Stimulated activated naive CD4-positive, alpha-beta T cell treated with Interleukin-2 at 50 U/mL for 16 hours (primary cell): Measurements from ENCODE around the gene MYO1D.
A peak's percentile ranks its signal among the peaks of the same experiment; 100 is the strongest.

Source experiments
- DNase-seq: peaks from one replicate; lab custom pipeline; 2025; lab: John Stamatoyannopoulos, UW

MYO1D gene

DNA sequence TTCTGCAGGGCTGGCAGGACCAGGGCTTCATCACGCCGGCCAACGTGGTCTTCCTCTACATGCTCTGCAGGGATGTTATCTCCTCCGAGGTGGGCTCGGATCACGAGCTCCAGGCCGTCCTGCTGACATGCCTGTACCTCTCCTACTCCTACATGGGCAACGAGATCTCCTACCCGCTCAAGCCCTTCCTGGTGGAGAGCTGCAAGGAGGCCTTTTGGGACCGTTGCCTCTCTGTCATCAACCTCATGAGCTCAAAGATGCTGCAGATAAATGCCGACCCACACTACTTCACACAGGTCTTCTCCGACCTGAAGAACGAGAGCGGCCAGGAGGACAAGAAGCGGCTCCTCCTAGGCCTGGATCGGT, 388.8 kb downstream of the MYO1D start:
- no peak for DNase-seq

DNA sequence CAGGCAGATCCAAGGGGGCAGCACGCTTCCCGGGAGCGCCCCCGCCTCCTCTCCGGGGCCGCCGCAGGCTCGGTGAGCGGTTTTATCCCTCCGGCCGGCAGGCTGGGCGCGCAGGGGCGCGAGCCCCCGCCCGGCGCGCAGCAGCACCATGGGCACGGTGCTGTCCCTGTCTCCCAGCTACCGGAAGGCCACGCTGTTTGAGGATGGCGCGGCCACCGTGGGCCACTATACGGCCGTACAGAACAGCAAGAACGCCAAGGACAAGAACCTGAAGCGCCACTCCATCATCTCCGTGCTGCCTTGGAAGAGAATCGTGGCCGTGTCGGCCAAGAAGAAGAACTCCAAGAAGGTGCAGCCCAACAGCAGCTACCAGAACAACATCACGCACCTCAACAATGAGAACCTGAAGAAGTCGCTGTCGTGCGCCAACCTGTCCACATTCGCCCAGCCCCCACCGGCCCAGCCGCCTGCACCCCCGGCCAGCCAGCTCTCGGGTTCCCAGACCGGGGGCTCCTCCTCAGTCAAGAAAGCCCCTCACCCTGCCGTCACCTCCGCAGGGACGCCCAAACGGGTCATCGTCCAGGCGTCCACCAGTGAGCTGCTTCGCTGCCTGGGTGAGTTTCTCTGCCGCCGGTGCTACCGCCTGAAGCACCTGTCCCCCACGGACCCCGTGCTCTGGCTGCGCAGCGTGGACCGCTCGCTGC, 389.3 kb downstream of the MYO1D start:
- DNase-seq = no peak

DNA sequence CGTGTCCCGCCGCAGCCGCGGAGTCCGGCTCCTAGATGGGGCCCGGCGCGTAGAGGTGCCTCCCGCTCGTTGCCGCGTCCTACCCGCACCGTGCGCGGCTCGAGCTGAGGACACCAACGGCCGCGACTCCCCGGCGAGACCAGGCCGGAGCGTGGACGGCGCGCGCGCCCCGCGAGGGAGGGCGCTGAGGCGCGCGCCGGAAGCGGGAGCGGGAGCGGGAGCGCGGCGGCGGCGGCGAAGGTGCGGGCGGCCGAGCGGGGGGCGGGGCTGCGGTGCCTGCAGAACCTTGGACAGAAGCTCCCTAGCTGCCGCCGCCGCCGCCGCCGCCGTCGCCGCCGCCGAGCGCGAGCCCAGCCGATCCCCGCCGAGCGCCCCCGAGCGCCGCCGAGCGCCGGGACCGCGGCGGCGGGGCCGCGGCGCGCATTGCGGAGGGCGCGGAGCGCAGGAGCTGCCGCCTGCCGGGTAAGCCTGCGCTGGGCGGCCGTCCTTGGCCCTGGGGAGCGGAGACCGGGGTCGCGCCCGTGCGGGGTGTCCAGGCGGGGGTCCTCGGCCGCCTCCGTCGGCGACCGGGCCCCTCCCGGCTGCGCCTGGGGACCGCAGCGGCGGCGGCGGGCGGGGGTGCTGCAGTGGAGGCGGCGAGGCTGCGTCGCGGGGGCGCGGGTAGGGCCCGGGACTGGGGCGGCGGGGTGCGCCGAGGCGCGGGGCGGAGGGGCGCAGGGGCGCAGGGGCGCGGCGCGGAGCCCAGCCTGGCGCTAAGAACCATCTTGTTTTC, 390.0 kb downstream of the MYO1D start, which contains the start of gene CDK5R1:
CDK5R1 (plus strand) TSS at position 293 of the 772 bp plus-strand sequence. CDS start 628 bp downstream, outside the sequence.
- peak; percentile 67 for DNase-seq

- peak; percentile 66 for DNase-seq
Observed at GRCh38 chr17:32486111-32486700, 390.7 kb downstream of the MYO1D start.

GRCh38 chr17:32485261-32486110, 391.4 kb downstream of the MYO1D start:
- no peak for DNase-seq

- DNase-seq = no peak
Observed at GRCh38 chr17:32484628-32485027, 392.3 kb downstream of the MYO1D start.

DNA sequence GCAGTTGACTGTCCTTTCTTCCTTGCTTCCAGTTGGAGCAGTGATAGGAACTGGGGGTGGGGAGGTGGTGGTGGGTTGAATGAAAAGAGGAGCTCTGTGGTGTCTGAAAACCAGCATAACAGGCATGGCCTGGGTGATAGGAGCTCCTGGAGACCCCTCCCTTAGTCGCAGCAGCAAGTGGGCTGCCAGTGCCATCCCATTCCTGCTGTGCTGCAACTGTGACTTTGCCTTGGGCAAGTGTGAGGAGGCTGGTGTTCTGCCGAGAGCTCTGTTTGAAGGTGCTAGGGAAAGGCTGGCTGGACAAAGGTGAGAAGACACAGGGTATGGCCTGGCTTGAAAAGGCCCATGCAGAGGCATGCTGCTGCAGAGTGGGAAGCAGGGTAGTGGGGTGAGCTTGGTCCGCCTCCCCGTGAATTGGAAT, 392.9 kb downstream of the MYO1D start:
- DNase-seq = no peak

DNA sequence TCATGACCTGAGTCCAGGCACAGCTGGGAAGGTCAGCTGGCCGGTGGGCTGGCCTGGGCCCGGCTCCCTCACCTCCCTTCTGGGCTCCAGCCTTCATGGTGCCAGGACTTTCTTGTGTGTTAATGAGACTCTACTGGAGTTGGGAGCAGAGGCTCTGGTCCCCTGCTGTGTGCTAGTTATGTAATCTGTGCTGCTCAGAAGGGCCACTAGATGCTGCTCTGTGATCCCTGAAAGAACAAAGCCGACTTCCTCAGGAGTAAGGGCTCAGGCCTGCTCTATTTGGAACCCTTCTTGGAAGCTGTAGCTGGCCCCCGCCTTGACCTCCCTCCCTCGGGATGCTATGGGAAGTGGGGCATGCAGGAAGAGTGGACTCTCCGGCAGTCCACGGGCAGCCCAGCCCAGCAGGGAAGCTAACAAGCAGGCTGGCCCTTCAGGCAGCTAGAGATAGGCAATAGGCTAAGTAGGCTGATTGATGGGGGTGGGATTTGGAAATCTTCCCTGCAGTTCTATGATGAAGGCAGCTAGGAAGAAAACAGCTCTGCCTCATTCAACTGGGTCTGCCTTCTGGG, 393.4 kb downstream of the MYO1D start:
- no peak for DNase-seq

DNA sequence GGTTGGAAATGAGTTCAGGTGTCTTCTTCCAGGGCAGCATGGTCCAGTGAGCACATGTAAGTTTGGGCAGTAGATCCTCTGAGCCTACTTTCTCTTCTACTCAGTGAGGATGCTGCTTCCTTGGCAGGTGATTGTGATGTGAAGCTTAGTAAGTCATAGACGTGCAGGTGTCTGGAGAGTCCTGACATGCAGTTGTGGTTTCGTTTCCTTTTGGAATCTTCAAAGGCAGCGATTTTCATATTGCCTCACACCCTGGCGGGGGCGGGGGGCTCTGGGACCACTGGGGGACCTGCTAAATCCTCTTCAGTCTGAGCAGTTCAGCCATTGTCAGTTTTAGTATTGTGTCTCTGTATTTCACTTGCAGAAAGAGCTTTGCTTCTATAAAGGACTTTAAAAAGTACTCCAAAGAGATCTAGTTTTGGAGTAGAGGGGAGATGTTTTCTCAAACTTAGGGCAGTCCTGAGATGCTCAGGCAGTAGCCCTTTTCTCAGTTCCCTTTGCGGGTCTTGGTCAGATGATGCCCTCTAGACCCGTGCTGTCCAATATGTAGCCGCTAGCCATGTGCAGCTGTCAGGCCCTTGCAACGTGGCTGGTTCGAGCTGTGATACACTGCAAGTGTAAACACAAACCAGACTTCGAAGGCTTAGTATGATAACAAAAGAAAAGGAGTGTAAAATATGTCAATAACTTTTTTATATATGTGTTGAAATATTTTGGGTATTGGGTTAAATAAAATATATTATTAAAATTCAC, 394.2 kb downstream of the MYO1D start:
- DNase-seq = no peak

GRCh38 chr17:32481193-32481592, 395.7 kb downstream of the MYO1D start:
- DNase-seq = no peak

DNA sequence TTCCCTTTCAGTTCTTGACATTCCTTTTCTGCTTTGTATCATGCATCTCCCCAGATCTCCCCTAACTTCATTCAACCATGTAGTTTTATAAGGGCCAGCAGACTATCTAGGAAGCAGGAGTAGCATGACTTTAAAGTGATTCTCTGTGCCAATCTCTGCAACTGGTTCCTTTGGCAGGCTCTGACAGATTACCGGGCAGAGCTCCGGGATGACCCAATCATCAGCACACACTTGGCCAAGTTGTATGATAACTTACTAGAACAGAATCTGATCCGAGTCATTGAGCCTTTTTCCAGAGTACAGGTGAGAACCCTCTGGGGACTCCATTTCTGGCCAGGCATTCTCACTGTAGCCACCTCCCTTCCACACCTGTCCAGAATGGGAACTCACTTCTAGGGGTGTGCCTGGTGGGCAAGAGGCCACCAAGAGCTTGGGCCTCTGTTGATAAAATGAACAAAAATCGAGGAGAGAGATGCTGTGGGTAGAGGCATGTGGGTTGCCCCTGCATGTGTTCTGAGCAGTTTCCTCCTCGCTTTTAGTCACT, 397.8 kb downstream of the MYO1D start:
- no peak for DNase-seq

GRCh38 chr17:32477220-32477619, 399.7 kb downstream of the MYO1D start:
- DNase-seq = no peak

DNA sequence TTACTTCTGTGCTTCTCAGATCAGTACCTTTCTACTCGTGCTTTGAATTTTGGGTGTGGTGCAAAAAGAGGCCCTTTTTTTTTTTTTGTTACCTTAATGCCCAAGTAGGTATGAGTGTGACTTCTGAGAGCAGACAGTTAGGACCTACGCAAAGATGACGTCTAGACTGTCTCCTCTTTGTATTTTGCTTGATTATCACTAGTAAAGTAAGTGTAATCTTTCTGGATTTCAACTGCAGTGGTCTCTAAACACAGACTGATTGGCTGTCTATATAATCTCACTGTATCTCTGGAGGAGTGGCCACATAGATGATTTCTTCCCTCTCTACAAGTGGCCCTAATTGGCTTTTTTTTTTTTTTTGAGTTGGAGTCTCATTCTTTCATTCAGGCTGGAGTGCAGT, 401.7 kb downstream of the MYO1D start:
- no peak for DNase-seq

GRCh38 chr17:32471652-32472051, 405.3 kb downstream of the MYO1D start:
- DNase-seq = no peak

DNA sequence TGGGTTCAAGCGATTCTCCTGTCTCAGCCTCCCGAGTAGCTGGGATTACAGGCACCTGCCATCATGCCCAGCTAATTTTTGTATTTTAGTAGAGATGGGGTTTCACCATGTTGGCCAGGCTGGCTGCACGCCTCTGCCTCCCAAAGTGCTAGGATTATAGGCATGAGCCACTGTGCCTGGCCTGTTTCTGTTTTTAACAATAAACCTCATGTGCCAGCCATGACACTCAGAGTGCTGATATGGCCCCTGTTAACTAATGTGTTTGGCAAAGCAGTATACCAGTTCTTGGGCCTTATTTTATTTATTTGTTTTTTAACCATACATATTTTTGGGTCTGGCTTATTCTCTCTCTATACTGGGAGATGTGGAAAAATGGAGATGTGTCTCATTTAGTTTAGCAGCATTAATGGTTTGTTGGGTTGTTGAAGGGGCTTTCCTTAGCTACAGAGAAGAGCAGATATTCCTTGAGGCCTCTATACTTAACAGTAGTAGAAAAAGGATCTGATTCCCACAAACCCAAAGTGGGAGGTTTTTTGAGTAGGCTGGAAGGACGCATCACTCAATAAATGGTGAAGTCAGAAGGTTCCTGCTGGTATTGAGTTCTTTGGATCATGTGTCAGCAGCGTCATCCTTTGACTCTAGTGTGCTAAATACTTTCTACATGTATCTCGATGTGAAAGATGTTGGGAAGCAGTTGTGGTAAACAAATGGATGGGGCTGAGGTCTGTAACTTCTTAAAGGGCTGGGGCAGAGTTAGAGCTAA, 406.3 kb downstream of the MYO1D start:
- DNase-seq = no peak

DNA sequence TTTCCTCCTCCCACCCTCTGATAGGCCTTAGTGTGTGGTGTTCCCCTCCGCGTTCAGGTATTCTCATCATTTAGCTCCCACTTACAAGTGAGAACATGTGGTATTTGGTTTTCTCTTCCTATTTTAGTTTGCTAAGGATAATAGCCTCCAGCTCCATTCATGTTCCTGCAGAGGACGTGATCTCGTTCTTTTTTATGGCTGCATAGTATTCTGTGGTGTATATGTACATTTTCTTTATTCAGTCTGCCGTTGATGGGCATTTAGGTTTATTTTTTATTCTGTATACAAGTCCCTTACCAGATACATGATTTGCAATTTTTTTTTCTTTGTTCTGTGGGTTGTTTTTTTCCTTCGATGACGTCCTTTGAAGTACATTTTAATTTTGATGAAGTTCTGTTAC, 409.0 kb downstream of the MYO1D start:
- no peak for DNase-seq

DNA sequence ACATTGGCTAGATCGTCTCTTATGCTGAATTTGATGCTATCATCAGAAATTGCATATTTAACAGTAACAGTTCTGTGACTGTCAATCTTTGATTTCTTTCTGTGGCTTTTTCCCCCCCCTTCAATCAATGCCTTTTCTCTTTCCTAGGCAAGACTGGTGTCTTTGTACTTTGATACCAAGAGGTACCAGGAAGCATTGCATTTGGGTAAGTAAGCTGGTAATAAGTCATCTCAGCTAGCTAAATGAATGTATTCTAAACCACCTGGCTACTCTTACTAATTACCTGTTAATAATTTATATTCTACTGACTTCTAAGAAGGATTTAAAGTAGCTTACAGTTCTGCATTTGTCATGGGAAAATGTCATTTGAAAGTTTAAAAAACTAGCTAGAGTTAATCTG, 412.6 kb downstream of the MYO1D start:
- DNase-seq = no peak

DNA sequence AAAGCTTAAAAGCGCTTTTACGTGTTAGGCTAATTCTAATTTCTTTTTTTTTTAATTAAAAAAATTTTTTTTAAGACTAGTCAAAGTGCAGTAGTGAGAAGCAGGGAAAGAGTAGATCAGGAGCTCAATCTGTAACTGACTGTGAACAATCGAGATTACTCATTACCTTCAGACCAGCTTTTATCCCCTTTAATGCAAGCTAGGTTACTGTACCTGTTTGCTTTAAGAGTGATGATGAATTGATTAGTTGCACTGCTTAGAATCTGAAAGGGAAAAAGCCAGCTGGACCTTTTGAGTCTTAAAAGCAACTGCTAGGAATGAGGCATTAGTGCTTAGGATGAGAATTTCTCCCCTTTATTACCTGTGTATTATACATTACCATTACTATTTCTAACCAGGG, 413.6 kb downstream of the MYO1D start:
- DNase-seq = no peak

GRCh38 chr17:32461853-32462617, 414.9 kb downstream of the MYO1D start:
- peak; percentile 62 for DNase-seq
